Esophagus muscularis mucosa (tissue), 3 donors: Measurements from ENCODE around the gene PKNOX1.

ENCODE experiments used
- CTCF ChIP-seq, 3 experiments: fragments of 200-600 bp in 2 of 3; fragments of 450-650 bp in 1 of 3; sonication (generic) in 2 of 3; IDR thresholded peaks; one replicate each; pipeline ENCODE4 v1.5.1; 2017 to 2019; ENCODE audit warnings: antibody characterized with exemption in 3 of 3, mild to moderate bottlenecking in 2 of 3, moderate library complexity in 1 of 3
- EP300 ChIP-seq: sonication (generic); formaldehyde crosslinking; IDR thresholded peaks from one replicate; pipeline ENCODE4 v1.6.1; 2017; ENCODE audit warnings: antibody characterized with exemption

GRCh38 chr21:42942244-42942643 is 32.1 kb upstream of the PKNOX1 start:
- TF ChIP-seq CTCF (IDR thresholded peaks at IDR 0.05) (no peak), EP300 (no peak)
